Osteoblast (primary cell): Measurements from ENCODE around the gene ADCY3. TPM values are rescaled to one million over a fixed set of nuclear protein-coding genes. Genes with fewer than 3 reads are reported as not detected.

Experiments
- DNase-seq: peaks from one replicate; pipeline ENCODE4 v3.0.0; 2011; ENCODE audit warnings: low spot score, mixed read lengths; ENCODE audit not compliant: insufficient read length; ENCODE audit errors: missing footprints
- H2AFZ ChIP-seq: 2 replicates; pipeline ENCODE4 v1.6.0; 2011; ENCODE audit warnings: mild to moderate bottlenecking, low read length
- H3K27ac ChIP-seq: 2 replicates; pipeline ENCODE4 v1.5.1; 2011; ENCODE audit warnings: mild to moderate bottlenecking, low read depth, low read length, moderate library complexity
- H3K27me3 ChIP-seq: 2 replicates; pipeline ENCODE4 v1.6.0; 2012; ENCODE audit warnings: mild to moderate bottlenecking, control low read depth, inconsistent platforms, low read length, moderate library complexity; ENCODE audit not compliant: insufficient read depth
- H3K36me3 ChIP-seq: 2 replicates; pipeline ENCODE4 v1.5.1; 2011; ENCODE audit warnings: mild to moderate bottlenecking, low read length, control low read depth, moderate library complexity; ENCODE audit not compliant: insufficient read depth
- H3K4me1 ChIP-seq: 2 replicates; pipeline ENCODE4 v1.5.1; 2011; ENCODE audit warnings: mild to moderate bottlenecking, low read length, control low read depth, moderate library complexity; ENCODE audit not compliant: insufficient read depth
- H3K4me2 ChIP-seq: 2 replicates; pipeline ENCODE4 v1.6.0; 2011; ENCODE audit warnings: mild to moderate bottlenecking, low read length; ENCODE audit not compliant: insufficient read depth
- H3K4me3 ChIP-seq: fragments of 200-600 bp; sonication (generic); 3 replicates; pipeline ENCODE4 v1.5.1; 2012; ENCODE audit warnings: mild to moderate bottlenecking, low read length, inconsistent platforms; ENCODE audit not compliant: insufficient read depth
- H3K79me2 ChIP-seq: 2 replicates; pipeline ENCODE4 v1.6.0; 2012; ENCODE audit warnings: mild to moderate bottlenecking, low read length, control low read depth, inconsistent platforms; ENCODE audit not compliant: insufficient read depth
- H3K9me3 ChIP-seq: 2 replicates; pipeline ENCODE4 v1.5.1; 2011; ENCODE audit warnings: low read depth, low read length, control low read depth
- H4K20me1 ChIP-seq: 2 replicates; pipeline ENCODE4 v1.6.0; 2012; ENCODE audit warnings: mild to moderate bottlenecking, low read length, control low read depth; ENCODE audit not compliant: insufficient read depth
- CTCF ChIP-seq: IDR thresholded peaks from 2 replicates; pipeline ENCODE4 v1.5.1; 2011; ENCODE audit warnings: mild to moderate bottlenecking, low read depth, low read length, moderate library complexity; ENCODE audit errors: extremely low read depth
- total RNA-seq: library from RNA; depleted of rRNA; stranded (reverse); fragments of >200 nt; gene quantifications from 2 replicates; pipeline ENCODE4 v1.2.3, GENCODE V29; 2012

The ADCY3 gene
- total RNA-seq, 1 donor = 47.4 TPM

- Histone ChIP-seq H3K27ac (no peak overlapping the region), H3K4me3 (no peak overlapping the region)
Measured at GRCh38 chr2:24917731-24918325, 2.2 kb downstream of the ADCY3 start.

GRCh38 chr2:24917086-24917485 lies 3.0 kb downstream of the ADCY3 start:
- DNase-seq = peak; percentile 97
- no peaks in the 10 kb centered on the region for H3K9me3 ChIP-seq
- H3K27ac ChIP-seq = no peak overlapping the region
- peaks cover 12% of the 10 kb centered on the region for H3K79me2 ChIP-seq
- H3K27me3 ChIP-seq = no peaks in the 10 kb centered on the region
- peak overlapping the region; percentile 24 for H3K4me2 ChIP-seq
- peaks cover 23% of the 10 kb centered on the region for H3K4me1 ChIP-seq
- H4K20me1 ChIP-seq = peaks cover 19% of the 10 kb centered on the region
- no peak overlapping the region for H3K4me3 ChIP-seq
- TF ChIP-seq CTCF = no peak
- no peak overlapping the region for H2AFZ ChIP-seq
- no peaks in the 10 kb centered on the region for H3K36me3 ChIP-seq

More at GRCh38 chr2:24917731-24918325, 2.2 kb downstream of the ADCY3 start:
- H3K9me3 ChIP-seq = no peaks in the 10 kb centered on the region
- no peak overlapping the region for H2AFZ ChIP-seq
- H3K79me2 ChIP-seq = peaks cover 12% of the 10 kb centered on the region
- DNase-seq = no peak
- TF ChIP-seq CTCF = no peak
- peaks cover 19% of the 10 kb centered on the region for H4K20me1 ChIP-seq
- H3K4me2 ChIP-seq = peak overlapping the region; percentile 24
- no peaks in the 10 kb centered on the region for H3K36me3 ChIP-seq
- H3K27me3 ChIP-seq = no peaks in the 10 kb centered on the region
- peaks cover 23% of the 10 kb centered on the region for H3K4me1 ChIP-seq

GRCh38 chr2:24915796-24916195 lies 4.2 kb downstream of the ADCY3 start:
- Histone ChIP-seq H3K27ac (no peak overlapping the region), H3K4me2 (no peak overlapping the region), H4K20me1 (peaks cover 19% of the 10 kb centered on the region), H3K36me3 (no peaks in the 10 kb centered on the region), H3K4me1 (peaks cover 23% of the 10 kb centered on the region), H3K9me3 (no peaks in the 10 kb centered on the region), H3K27me3 (no peaks in the 10 kb centered on the region), H2AFZ (no peak overlapping the region), H3K79me2 (peaks cover 12% of the 10 kb centered on the region), H3K4me3 (no peak overlapping the region)
- no peak for TF ChIP-seq CTCF
- peak; percentile 93 for DNase-seq

- Histone ChIP-seq H4K20me1 (peaks cover 19% of the 10 kb centered on the region), H3K4me3 (no peak overlapping the region), H3K27ac (no peak overlapping the region), H3K36me3 (no peaks in the 10 kb centered on the region), H3K9me3 (no peaks in the 10 kb centered on the region), H3K4me1 (peaks cover 23% of the 10 kb centered on the region), H3K27me3 (no peaks in the 10 kb centered on the region), H3K4me2 (no peak overlapping the region), H2AFZ (no peak overlapping the region), H3K79me2 (peaks cover 12% of the 10 kb centered on the region)
- no peak for TF ChIP-seq CTCF
- no peak for DNase-seq
Measured at GRCh38 chr2:24915175-24915574, 4.9 kb downstream of the ADCY3 start.
